Pancreas (tissue), 10 donors: Measurements from ENCODE around the gene DGKZ. TPM values are rescaled to one million over a fixed set of nuclear protein-coding genes. Genes with fewer than 3 reads are reported as not detected.
A peak's percentile ranks its signal among the peaks of the same experiment; 100 is the strongest.

Experiments
- ATAC-seq, 4 donors: fragments of 200-7000 bp; cut with Tn5 transposase; one replicate each; pipeline versions ENCODE4 v1.8.0 to v1.9.1; 2020; ENCODE audit warnings: mild to moderate bottlenecking in 4 of 4, moderate library complexity in 4 of 4
- DNase-seq, 6 donors: peaks; one replicate each; pipeline ENCODE4 v3.0.0-alpha.2; 2020
- FAIRE-seq: peaks from 2 replicates; lab custom pipeline; 2012; peaks lifted over from hg19 to GRCh38; lab: Jason Lieb, UNC
- H3K27ac ChIP-seq, 4 donors: fragments of 200-600 bp; sonication (generic); 1 replicate in 3 of 4; 2 replicates in 1 of 4; pipeline versions ENCODE4 v1.5.0 to v1.8.0; 2020
- H3K27me3 ChIP-seq, 4 donors: fragments of 200-600 bp; one replicate each; pipeline ENCODE4 v1.8.0; 2021
- H3K36me3 ChIP-seq, 3 donors: fragments of 200-600 bp; sonication (generic) in 1 of 3; one replicate each; pipeline versions ENCODE4 v1.5.0 to v1.8.0; 2020 to 2021
- H3K4me1 ChIP-seq, 3 donors: fragments of 200-600 bp; one replicate each; pipeline ENCODE4 v1.8.0; 2021
- H3K4me3 ChIP-seq, 4 donors: fragments of 200-600 bp; sonication (generic) in 2 of 4; one replicate each; pipeline versions ENCODE4 v1.5.0 to v1.8.0; 2020 to 2021
- H3K9me3 ChIP-seq, 4 donors: fragments of 200-600 bp; one replicate each; pipeline ENCODE4 v1.8.0; 2021
- CTCF ChIP-seq, 4 donors: fragments of 200-600 bp; sonication (generic) in 3 of 4; IDR thresholded peaks; one replicate each; pipeline versions ENCODE4 v1.5.0 to v1.8.0; 2021; ENCODE audit warnings: antibody characterized with exemption in 4 of 4
- WGBS, 2 donors: extraction: QIAGEN DNeasy Blood & Tissue Kit; methylation state at CpG; one replicate each; pipeline ENCODE4 v1.1.7; 2013; 5-methylcytosine and 5-hydroxymethylcytosine counted together
- intact Hi-C, 3 donors: fragments of 100-400 bp; cut with DNase I; formaldehyde crosslinking; loops; one replicate each; pipeline versions ENCODE4 v1.11.1 to v1.14.2; 2022
- polyA plus RNA-seq, 2 donors: library from polyadenylated mRNA; stranded (reverse); fragments of 200-250 nt; gene quantifications; one replicate each; pipeline ENCODE4 v1.2.3, GENCODE V29; 2013
- total RNA-seq, 6 donors: library from RNA; stranded (reverse); fragmentation: NEBNext Ultra II Directional in 4 of 6; extraction: Animal tissue kit (Norgen Biotek cat#: 25700) in 4 of 6; gene quantifications; one replicate each; pipeline versions ENCODE4 v1.2.1 to v1.2.4, GENCODE V29; 2021 to 2023
- donor health status: healthy with polysubstance abuse.
- donor health status: DM: no; HTN: no; CAD: no; lungs with moderate emphysema.
- donor health status: DM: no; HTN: no; CAD: no.
- donor health status: control.
- donor health status: control.
- donor health status: Bipolar disorder and iron deficiency.
- donor health status: DM: yes; HTN: yes; CAD: no.
- donor health status: DM: no; HTN: no; CAD: no.
- donor health status: DM: no; HTN: no; CAD: no.
- donor health status: DM: yes; HTN: yes; CAD: no.

Gene DGKZ
- total and polyA plus RNA-seq, 8 donors: 34.1 to 88.8 (median 40.3) TPM

GRCh38 chr11:46364056-46364455, 16.8 kb downstream of the DGKZ start:
- DNase-seq: peak in 1 of 6 donors; percentile 20
- Histone ChIP-seq H3K27me3 (no peaks in the 10 kb centered on the region), H3K9me3 (no peaks in the 10 kb centered on the region), H3K27ac (peak overlapping the region in 2 of 4 donors; percentile 77 to 80), H3K4me3 (no peak overlapping the region), H3K36me3 (peaks cover 0 to 7% (median 0%) of the 10 kb centered on the region in 3 donors), H3K4me1 (peaks cover 0 to 20% (median 0%) of the 10 kb centered on the region in 3 donors)
- no peak for FAIRE-seq
- intact Hi-C loops: no loop called here
- no peak for ATAC-seq
- 86 to 89% methylated on average over 9 of the region's 9 CpGs for WGBS, 2 donors
- no peak for TF ChIP-seq CTCF (IDR thresholded peaks at IDR 0.05)

GRCh38 chr11:46364791-46365190, 17.5 kb downstream of the DGKZ start:
- no peaks in the 10 kb centered on the region for H3K9me3 ChIP-seq
- 40 to 48% methylated on average over 3 of the region's 3 CpGs for WGBS, 2 donors

GRCh38 chr11:46366260-46366659, 19.0 kb downstream of the DGKZ start:
- Histone ChIP-seq H3K27ac (no peak overlapping the region), H3K36me3 (peaks cover 0 to 7% (median 6%) of the 10 kb centered on the region in 3 donors), H3K4me1 (peaks cover 0 to 16% (median 0%) of the 10 kb centered on the region in 3 donors), H3K9me3 (no peaks in the 10 kb centered on the region), H3K27me3 (no peaks in the 10 kb centered on the region), H3K4me3 (no peak overlapping the region)
- TF ChIP-seq CTCF (IDR thresholded peaks at IDR 0.05): no peak
- ATAC-seq (no peak), DNase-seq (peak in 1 of 6 donors; percentile 58), FAIRE-seq (no peak)
- 92 to 93% methylated on average over 21 to 22 of the region's 22 CpGs for WGBS, 2 donors
- intact Hi-C loops: no loop called here

More at GRCh38 chr11:46364791-46365190, 17.5 kb downstream of the DGKZ start:
- FAIRE-seq (no peak), DNase-seq (peak in 2 of 6 donors; percentile 50 to 59), ATAC-seq (no peak)
- intact Hi-C loops: no loop called here
- Histone ChIP-seq H3K27me3 (no peaks in the 10 kb centered on the region), H3K4me1 (peaks cover 0 to 20% (median 0%) of the 10 kb centered on the region in 3 donors), H3K4me3 (no peak overlapping the region), H3K36me3 (peaks cover 0 to 7% (median 0%) of the 10 kb centered on the region in 3 donors), H3K27ac (no peak overlapping the region)
- no peak for TF ChIP-seq CTCF (IDR thresholded peaks at IDR 0.05)

GRCh38 chr11:46366661-46367161, 19.4 kb downstream of the DGKZ start:
- Histone ChIP-seq H3K9me3 (no peaks in the 10 kb centered on the region), H3K4me3 (no peak overlapping the region), H3K27me3 (no peaks in the 10 kb centered on the region), H3K4me1 (peaks cover 0 to 16% (median 0%) of the 10 kb centered on the region in 3 donors), H3K36me3 (peaks cover 0 to 8% (median 7%) of the 10 kb centered on the region in 3 donors), H3K27ac (no peak overlapping the region)
- 92 to 93% methylated on average over 30 to 31 of the region's 31 CpGs for WGBS, 2 donors
- no peak for FAIRE-seq
- peak in 2 of 6 donors; percentile 64 to 81 for DNase-seq
- no peak for ATAC-seq
- intact Hi-C loops: no loop called here
- TF ChIP-seq CTCF (IDR thresholded peaks at IDR 0.05): no peak

GRCh38 chr11:46367244-46367915, 20.1 kb downstream of the DGKZ start:
- DNase-seq (peak; percentile 51 to 89 (median 67)), FAIRE-seq (no peak), ATAC-seq (peak; percentile 69 to 85 (median 76))
- H3K9me3 ChIP-seq: no peaks in the 10 kb centered on the region
- H3K27ac ChIP-seq: no peak overlapping the region
- peaks cover 0 to 8% (median 7%) of the 10 kb centered on the region in 3 donors for H3K36me3 ChIP-seq
- intact Hi-C loops: no loop called here
- 39 to 44% methylated on average over 32 of the region's 32 CpGs for WGBS, 2 donors
- peak; percentile 81 to 91 (median 86) for TF ChIP-seq CTCF (IDR thresholded peaks at IDR 0.05)
- H3K4me3 ChIP-seq: no peak overlapping the region
- H3K4me1 ChIP-seq: peaks cover 0 to 11% (median 0%) of the 10 kb centered on the region in 3 donors
- H3K27me3 ChIP-seq: no peaks in the 10 kb centered on the region
